IPS-NIHi11 (cell line): ENCODE measurements around the gene ADRB2.
"Not testable (repeated sequence)": the region's sequence is repeated elsewhere in the genome, so short reads cannot be mapped to it uniquely, and the experiment has no call there.

Experiments
- DNase-seq: peaks from one replicate; pipeline ENCODE4 v3.0.0; 2012; ENCODE audit warnings: mixed read lengths, low spot score

Gene ADRB2

DNA sequence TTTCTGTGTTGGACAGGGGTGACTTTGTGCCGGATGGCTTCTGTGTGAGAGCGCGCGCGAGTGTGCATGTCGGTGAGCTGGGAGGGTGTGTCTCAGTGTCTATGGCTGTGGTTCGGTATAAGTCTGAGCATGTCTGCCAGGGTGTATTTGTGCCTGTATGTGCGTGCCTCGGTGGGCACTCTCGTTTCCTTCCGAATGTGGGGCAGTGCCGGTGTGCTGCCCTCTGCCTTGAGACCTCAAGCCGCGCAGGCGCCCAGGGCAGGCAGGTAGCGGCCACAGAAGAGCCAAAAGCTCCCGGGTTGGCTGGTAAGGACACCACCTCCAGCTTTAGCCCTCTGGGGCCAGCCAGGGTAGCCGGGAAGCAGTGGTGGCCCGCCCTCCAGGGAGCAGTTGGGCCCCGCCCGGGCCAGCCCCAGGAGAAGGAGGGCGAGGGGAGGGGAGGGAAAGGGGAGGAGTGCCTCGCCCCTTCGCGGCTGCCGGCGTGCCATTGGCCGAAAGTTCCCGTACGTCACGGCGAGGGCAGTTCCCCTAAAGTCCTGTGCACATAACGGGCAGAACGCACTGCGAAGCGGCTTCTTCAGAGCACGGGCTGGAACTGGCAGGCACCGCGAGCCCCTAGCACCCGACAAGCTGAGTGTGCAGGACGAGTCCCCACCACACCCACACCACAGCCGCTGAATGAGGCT, at the start of gene ADRB2:
ADRB2 (plus strand) TSS at position 559 of the 686 bp plus-strand sequence. CDS start 221 bp downstream, outside the sequence.
- DNase-seq, result peak; percentile 92

GRCh38 chr5:148776780-148777179, 49.6 kb upstream of the ADRB2 start:
- DNase-seq, result peak; percentile 33

DNA sequence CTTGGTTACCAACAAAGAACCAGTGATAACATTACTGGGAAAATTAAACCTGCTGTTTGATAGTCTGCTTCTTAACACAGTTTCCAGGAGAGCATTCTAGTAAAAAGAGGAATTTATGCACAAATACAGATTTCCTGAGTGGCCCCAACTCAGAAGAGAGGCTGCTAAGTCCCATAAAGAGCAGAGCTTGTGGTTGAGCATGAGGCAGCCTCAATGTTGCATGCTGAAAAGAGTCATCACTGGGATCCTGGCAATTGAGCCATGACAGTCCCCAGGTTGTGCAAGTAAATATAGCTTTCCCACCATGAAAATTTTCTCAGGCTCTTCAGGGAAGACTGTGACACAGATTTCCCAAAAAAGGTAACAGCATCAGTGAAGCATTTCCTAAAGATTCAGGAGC, 47.5 kb upstream of the ADRB2 start:
- DNase-seq, result no peak

DNA sequence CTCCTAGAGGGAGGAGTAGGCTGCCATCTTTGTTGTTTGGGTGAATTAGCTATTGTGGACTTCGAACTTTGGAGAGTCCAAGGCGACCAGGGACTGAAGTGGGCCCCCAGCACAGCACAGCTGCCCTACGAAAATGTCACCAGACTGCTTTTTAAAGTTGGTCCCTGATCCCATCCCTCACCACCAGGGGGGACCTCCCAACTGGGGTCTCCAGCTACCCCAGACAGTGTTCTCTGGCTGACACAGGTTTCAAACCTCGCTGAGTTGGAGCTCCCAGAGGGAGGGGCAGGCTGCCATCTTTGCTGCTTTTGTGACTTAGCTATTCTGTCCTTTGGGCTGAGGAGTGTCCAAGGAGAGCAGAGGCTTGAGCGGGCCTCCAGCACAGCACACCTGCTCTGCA, 45.7 kb upstream of the ADRB2 start:
- DNase-seq, result no peak

DNA sequence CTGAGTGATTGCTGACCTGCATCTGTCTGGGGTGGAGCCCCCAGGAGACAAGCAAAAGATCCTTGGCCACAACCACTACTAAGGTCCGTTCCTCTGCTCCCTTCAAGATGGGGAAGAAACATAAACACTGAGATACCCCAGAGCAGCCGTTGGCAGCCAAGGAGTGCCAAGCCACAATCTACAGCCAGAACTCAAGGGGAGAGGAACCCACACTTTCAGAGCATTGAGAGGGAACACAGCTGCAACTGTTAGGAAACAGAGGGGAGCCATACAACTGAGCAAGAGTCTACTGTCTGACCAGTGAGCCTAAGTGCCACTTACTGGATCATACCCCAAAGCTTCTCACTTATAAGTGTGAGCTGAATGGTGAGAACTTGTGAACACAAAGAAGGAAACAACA, 44.6 kb upstream of the ADRB2 start:
- no peak for DNase-seq

- no peak for DNase-seq
Observed at GRCh38 chr5:148785223-148785622, 41.2 kb upstream of the ADRB2 start.

DNA sequence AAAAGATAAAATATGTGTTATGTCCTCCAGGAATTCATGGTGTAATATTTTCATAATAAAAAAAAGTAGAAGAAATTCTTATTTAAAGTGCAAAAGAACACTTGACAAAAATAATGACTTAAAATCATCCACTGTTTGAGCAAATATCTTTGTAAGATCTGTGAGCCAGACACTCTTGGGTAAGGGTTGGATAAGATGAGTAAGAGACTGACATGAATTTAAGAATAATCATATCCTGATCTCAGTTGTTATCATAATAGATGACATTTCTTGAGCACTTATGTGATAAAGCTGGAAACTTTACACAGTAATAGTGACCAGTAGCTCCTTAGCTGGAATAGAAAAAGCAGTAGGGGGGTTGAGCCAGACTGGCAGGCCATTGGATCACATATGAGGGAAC, 40.0 kb upstream of the ADRB2 start:
- DNase-seq, result no peak

DNA sequence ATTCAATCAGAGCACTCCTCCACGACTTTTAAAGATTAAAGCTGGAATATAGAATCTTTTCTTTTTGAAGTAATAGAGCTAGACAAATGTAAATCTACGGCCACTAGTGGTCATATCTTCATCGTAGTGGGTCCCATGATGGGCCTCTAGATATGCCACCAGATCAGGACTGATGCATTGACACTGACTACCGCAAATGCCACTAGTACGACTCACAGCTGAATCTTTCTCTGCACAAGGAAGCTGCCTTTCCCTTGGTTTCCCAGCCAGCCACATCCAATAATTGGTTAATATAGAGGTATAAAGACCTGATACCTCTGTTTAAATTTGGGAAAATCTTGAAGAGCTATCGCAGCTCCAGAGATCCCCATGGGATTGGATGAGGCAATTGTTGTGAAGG, 37.8 kb upstream of the ADRB2 start:
- no peak for DNase-seq

- no peak for DNase-seq
Observed at GRCh38 chr5:148790545-148791333, 35.7 kb upstream of the ADRB2 start.

- DNase-seq, result no peak
Observed at GRCh38 chr5:148791334-148791667, 35.1 kb upstream of the ADRB2 start.

DNA sequence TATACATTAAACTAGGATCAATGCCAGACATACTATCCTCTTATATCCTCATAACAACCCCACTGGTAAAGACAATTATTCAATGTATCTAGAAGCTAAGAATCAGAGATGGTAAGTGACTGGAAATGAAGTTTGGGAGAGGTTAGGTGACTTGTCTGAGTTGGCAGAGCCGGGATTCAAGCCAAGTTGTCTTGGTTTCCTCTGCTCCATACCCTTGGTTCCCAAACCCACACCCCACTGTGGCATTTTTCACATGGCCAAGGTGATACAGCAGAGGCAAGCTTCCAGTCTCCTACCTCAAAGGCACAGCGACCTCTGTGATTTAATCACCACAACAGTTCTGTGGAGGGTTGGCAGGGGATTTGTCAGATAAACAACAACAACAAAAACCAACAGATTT, 34.7 kb upstream of the ADRB2 start:
- DNase-seq, result no peak

DNA sequence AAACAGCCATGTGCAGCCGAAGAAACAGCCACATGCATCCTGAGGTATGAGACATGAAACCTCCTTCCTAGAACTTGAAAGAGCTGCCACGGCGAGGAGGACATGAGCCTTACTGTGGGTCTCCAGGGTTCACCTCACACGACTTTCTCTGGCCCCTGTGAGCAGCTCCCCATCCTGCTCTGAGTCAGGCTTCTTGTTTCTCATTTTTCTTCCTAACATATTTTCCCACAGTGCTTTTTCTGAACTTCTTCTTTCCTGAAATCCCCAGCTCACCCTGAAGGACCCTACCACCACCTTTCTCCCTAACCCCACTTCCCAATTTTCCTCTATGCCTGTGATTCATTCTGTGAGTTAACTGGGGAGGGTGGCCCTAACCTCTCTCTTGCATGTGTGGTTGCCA, 33.7 kb upstream of the ADRB2 start:
- no peak for DNase-seq

- DNase-seq, result no peak
Observed at GRCh38 chr5:148793261-148793660, 33.1 kb upstream of the ADRB2 start.

DNA sequence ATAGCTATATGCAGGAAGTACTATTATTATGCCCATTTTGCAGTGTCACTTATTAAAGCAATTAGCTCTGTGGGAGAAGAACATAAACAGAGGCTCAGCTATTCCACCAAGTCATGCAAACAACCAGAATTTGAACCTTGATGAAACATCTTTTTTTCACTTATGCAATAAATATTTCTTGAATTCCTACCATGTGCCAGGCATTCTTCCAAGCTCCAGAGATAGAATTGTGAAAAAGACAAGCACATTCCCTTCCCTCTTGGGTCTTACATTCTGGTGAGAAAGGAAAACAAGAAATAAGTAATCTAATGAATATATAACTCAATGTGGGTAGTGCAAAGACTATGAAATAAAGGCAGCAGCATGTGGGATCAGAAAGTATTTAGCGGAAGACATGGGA, 32.1 kb upstream of the ADRB2 start:
- DNase-seq, result no peak

- no peak for DNase-seq
Observed at GRCh38 chr5:148794729-148795561, 31.5 kb upstream of the ADRB2 start.

DNA sequence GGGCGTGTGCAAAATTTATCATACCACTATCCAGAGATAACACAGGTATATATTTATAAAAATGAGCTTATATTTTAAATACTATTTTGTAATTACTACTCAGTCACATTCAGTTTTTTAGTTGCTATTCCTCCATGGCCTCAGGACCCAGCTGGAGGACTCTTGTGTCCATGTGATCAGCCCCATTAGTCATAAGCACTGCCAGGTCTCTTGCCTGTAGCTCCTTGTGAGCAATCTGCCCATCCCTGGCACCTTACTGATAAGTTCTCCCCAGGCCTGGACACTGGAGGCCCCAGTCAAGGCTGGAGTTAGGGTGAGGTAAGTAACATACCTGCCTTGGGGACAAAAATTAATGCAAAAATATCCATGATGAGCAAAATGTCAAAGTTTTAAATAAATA, 29.5 kb upstream of the ADRB2 start:
- no peak for DNase-seq

GRCh38 chr5:148798786-148799185, 27.6 kb upstream of the ADRB2 start:
- no peak for DNase-seq

DNA sequence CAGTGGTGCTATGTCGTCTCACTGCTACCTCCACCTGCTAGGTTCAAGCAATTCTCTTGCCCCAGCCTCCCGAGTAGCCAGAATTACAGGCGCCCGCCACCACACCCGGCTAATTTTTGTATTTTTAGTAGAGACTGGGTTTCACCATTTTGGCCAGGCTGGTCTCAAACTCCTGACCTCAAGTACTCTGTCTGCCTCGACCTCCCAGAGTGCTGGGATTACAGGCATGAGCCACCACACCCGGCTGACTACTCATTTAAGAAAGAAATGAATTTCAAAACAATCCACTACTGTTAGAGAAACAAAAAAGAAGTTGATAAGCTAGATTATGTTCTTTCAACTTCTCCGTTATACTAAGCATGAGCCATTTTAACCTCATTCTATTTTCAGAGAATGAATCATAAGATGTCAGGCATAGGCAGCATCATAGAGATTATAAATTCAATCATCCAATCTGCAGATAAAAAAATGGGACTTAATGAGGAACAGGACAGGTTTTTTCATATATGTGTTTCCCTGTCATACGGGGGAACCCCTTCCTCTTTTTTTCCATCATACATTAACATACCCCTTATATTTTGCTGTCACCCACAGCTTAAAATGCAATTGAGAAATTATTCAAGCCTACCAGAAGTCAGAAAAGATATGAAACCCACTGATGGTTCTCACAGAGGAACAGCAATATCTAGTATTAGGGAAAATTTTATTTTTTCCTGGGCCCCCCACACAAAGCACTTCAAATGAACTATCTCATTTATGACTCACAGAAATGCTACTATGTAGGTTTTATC, 26.5 kb upstream of the ADRB2 start:
- no peak for DNase-seq

DNA sequence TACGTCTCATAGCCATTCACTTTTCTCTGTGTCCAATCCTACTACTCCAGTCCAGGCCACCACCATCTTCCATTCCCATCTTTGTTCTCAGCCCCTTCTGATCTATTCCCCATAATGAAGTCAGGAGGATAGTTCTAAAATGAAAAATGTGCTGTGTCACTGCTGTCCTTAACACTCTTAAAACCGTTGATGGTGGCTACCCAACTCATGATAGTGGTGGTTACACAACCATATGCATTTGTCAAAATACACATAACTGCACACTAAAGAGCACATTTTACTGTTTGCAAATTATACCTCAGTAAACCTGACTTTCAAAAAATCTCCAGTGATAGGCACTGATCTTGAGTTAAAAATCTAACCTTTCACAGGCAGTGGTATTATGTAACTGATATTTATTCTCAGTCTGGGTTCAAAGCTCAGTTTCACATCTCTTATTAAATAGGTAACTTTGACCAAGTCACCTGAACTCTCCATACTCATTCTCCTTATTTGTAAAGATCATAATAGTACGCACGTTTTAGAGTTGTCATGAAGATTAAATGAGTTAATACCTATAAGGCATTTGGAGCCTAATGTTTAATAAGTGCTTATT, 24.6 kb upstream of the ADRB2 start:
- no peak for DNase-seq

- not testable (repeated sequence) for DNase-seq
Observed at GRCh38 chr5:148803451-148803850, 23.0 kb upstream of the ADRB2 start.

- no peak for DNase-seq
Observed at GRCh38 chr5:148804393-148804792, 22.0 kb upstream of the ADRB2 start.
